Measurements from ENCODE around the gene HNF1B. TPM values are rescaled to one million over a fixed set of nuclear protein-coding genes. Genes with fewer than 3 reads are reported as not detected.

The HNF1B gene
- total RNA-seq, 2 experiments from 2014 or later: not detected

- no peak for DNase-seq (ENCODE audit: low spot score)
- Histone ChIP-seq H4K20me1 (ENCODE audit: insufficient read depth, low read length) (no peaks in the 10 kb centered on the region), H3K36me3 (ENCODE audit: insufficient read depth, low read length) (no peaks in the 10 kb centered on the region), H3K9me2 (ENCODE audit: insufficient read depth, low read length) (no peaks in the 10 kb centered on the region), H3K79me2 (ENCODE audit: insufficient read depth, low read depth, low read length) (no peaks in the 10 kb centered on the region), H3K27ac (ENCODE audit: low read depth, low read length, poor library complexity, severe bottlenecking) (no peak overlapping the region), H3K4me1 (ENCODE audit: insufficient read depth, low read length, poor library complexity, severe bottlenecking) (no peaks in the 10 kb centered on the region), H3K9me3 (ENCODE audit: low read length) (no peaks in the 10 kb centered on the region), H3K4me3 (ENCODE audit: low read depth, low read length, poor library complexity, severe bottlenecking) (no peak overlapping the region), H2AFZ (ENCODE audit: low read length) (no peak overlapping the region), H3K4me2 (ENCODE audit: low read length) (no peak overlapping the region)
- ChIA-PET POLR2A (no interaction called here), CTCF (ENCODE audit: unreplicated experiment) (no interaction called here)
- no TSS peak for BruUV-seq (replicated peaks)
- TF ChIP-seq, protein P1, sequence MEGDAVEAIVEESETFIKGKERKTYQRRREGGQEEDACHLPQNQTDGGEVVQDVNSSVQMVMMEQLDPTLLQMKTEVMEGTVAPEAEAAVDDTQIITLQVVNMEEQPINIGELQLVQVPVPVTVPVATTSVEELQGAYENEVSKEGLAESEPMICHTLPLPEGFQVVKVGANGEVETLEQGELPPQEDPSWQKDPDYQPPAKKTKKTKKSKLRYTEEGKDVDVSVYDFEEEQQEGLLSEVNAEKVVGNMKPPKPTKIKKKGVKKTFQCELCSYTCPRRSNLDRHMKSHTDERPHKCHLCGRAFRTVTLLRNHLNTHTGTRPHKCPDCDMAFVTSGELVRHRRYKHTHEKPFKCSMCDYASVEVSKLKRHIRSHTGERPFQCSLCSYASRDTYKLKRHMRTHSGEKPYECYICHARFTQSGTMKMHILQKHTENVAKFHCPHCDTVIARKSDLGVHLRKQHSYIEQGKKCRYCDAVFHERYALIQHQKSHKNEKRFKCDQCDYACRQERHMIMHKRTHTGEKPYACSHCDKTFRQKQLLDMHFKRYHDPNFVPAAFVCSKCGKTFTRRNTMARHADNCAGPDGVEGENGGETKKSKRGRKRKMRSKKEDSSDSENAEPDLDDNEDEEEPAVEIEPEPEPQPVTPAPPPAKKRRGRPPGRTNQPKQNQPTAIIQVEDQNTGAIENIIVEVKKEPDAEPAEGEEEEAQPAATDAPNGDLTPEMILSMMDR (conservative IDR thresholded peaks at IDR 0.05; ENCODE audit: low read length): no peak
- TF ChIP-seq EZH2phosphoT487 (IDR thresholded peaks at IDR 0.05; ENCODE audit: borderline replicate concordance, low read depth, low read length): no peak
- intact Hi-C loops (cut with micrococcal nuclease; ENCODE audit: unreplicated experiment): no loop called here
Measured at GRCh38 chr17:37741341-37742115, 3.3 kb downstream of the HNF1B start.

- no peaks in the 10 kb centered on the region for H3K9me2 ChIP-seq (ENCODE audit: insufficient read depth, low read length)
- no peaks in the 10 kb centered on the region for H3K36me3 ChIP-seq (ENCODE audit: insufficient read depth, low read length)
- POLR2A ChIA-PET: no interaction called here
- H2AFZ ChIP-seq (ENCODE audit: low read length): no peak overlapping the region
- TF ChIP-seq, protein P1 (conservative IDR thresholded peaks at IDR 0.05; ENCODE audit: low read length): no peak
- TF ChIP-seq EZH2phosphoT487 (IDR thresholded peaks at IDR 0.05; ENCODE audit: borderline replicate concordance, low read depth, low read length): no peak
- no TSS peak for BruUV-seq (replicated peaks)
- CTCF ChIA-PET (ENCODE audit: unreplicated experiment): no interaction called here
- no peaks in the 10 kb centered on the region for H4K20me1 ChIP-seq (ENCODE audit: insufficient read depth, low read length)
- no peak overlapping the region for H3K4me2 ChIP-seq (ENCODE audit: low read length)
- intact Hi-C loops (cut with micrococcal nuclease; ENCODE audit: unreplicated experiment): no loop called here
- no peaks in the 10 kb centered on the region for H3K9me3 ChIP-seq (ENCODE audit: low read length)
- no peak for DNase-seq (ENCODE audit: low spot score)
- H3K27ac ChIP-seq (ENCODE audit: low read depth, low read length, poor library complexity, severe bottlenecking): no peak overlapping the region
- H3K79me2 ChIP-seq (ENCODE audit: insufficient read depth, low read depth, low read length): no peaks in the 10 kb centered on the region
- H3K4me3 ChIP-seq (ENCODE audit: low read depth, low read length, poor library complexity, severe bottlenecking): no peak overlapping the region
- no peaks in the 10 kb centered on the region for H3K4me1 ChIP-seq (ENCODE audit: insufficient read depth, low read length, poor library complexity, severe bottlenecking)
Measured at GRCh38 chr17:37740915-37741314, 3.9 kb downstream of the HNF1B start.

DNA sequence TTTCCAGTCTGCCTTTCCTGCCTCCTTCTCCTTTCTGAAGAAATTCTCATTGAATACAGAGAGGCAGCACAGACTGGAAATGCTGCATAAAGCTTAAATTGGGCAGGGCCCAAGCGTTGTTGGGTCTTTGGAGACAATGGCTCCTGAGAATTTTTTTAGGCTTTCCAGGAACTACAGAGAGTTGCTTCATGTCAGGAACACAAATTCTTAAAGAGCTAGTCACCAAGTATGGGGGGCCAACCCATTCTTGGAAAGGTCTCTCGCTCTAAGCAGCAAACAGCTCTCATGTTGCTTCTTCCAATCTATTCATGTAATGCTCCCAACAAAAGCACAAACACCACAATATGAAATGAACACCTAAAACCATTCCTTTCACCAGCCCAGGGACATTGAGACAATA is 6.9 kb downstream of the HNF1B start:
- intact Hi-C loops (cut with micrococcal nuclease; ENCODE audit: unreplicated experiment): no loop called here
- Histone ChIP-seq H3K4me3 (ENCODE audit: low read depth, low read length, poor library complexity, severe bottlenecking) (no peak overlapping the region), H3K36me3 (ENCODE audit: insufficient read depth, low read length) (no peaks in the 10 kb centered on the region), H3K27ac (ENCODE audit: low read depth, low read length, poor library complexity, severe bottlenecking) (no peak overlapping the region), H3K4me1 (ENCODE audit: insufficient read depth, low read length, poor library complexity, severe bottlenecking) (no peaks in the 10 kb centered on the region), H3K79me2 (ENCODE audit: insufficient read depth, low read depth, low read length) (no peaks in the 10 kb centered on the region), H3K9me3 (ENCODE audit: low read length) (no peaks in the 10 kb centered on the region), H3K4me2 (ENCODE audit: low read length) (no peak overlapping the region), H3K9me2 (ENCODE audit: insufficient read depth, low read length) (no peaks in the 10 kb centered on the region), H2AFZ (ENCODE audit: low read length) (no peak overlapping the region), H4K20me1 (ENCODE audit: insufficient read depth, low read length) (no peaks in the 10 kb centered on the region)
- BruUV-seq (replicated peaks): no TSS peak
- TF ChIP-seq EZH2phosphoT487 (IDR thresholded peaks at IDR 0.05; ENCODE audit: borderline replicate concordance, low read depth, low read length): no peak
- TF ChIP-seq, protein P1 (conservative IDR thresholded peaks at IDR 0.05; ENCODE audit: low read length): no peak
- POLR2A ChIA-PET: no interaction called here
- CTCF ChIA-PET (ENCODE audit: unreplicated experiment): no interaction called here
- no peak for DNase-seq (ENCODE audit: low spot score)
